ENCODE results near the gene CALML4. TPM values are rescaled to one million over a fixed set of nuclear protein-coding genes. Genes with fewer than 3 reads are reported as not detected.
A peak's percentile ranks its signal among the peaks of the same experiment; 100 is the strongest.

CALML4 gene
- total and polyA plus RNA-seq, 2 experiments from 2014 or later = 0.54 to 2.4 TPM

DNA sequence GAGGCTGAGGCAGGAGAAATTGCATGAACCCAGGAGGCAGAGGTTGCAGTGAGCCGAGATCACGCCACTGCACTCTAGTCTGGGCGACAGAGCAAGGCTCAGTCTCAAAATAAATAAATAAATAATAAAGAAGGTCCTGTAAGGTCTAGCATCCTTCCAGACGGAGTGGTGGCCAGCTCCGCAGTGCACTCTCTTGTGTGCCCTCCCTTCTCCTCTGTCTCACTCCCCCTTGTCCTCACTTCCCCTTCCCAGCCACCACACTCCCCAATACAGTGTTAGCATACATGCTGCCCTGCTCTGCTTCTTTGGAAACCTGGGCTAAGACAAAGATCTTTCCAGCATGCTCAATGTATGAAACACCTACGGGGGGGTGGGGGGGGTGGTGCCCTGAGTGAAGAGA lies 27.8 kb upstream of the CALML4 start:
- no peak overlapping the region for H3K9ac ChIP-seq

GRCh38 chr15:68232449-68232848 lies 27.3 kb upstream of the CALML4 start:
- no peaks in the 10 kb centered on the region for H4K20me1 ChIP-seq (ENCODE audit: insufficient read depth)
- H3K27me3 ChIP-seq (replicated peaks; ENCODE audit: insufficient read depth) = no peaks in the 10 kb centered on the region
- no peak overlapping the region for H2AFZ ChIP-seq
- 85 to 86% methylated on average over 6 of the region's 6 CpGs for WGBS, 2 experiments (ENCODE audit: low coverage in 1 of 2, low lambda C conversion rate in 2 of 2, missing lambda C conversion rate in 2 of 2)
- H3K4me3 ChIP-seq = no peak overlapping the region
- H3K9me3 ChIP-seq (ENCODE audit: low read depth) = no peaks in the 10 kb centered on the region
- no peak overlapping the region for H3K9ac ChIP-seq
- TF ChIP-seq EZH2phosphoT487 (IDR thresholded peaks at IDR 0.05; ENCODE audit: insufficient read depth, low read depth) (no peak), EZH2 (IDR thresholded peaks at IDR 0.05; ENCODE audit: insufficient read depth, poor library complexity, severe bottlenecking) (no peak)
- H3K4me2 ChIP-seq (ENCODE audit: unreplicated experiment) = no peak overlapping the region
- H3K27ac ChIP-seq = no peak overlapping the region
- H3K79me2 ChIP-seq (ENCODE audit: insufficient read depth) = peaks cover 17% of the 10 kb centered on the region
- H3K9me2 ChIP-seq (ENCODE audit: insufficient read depth) = no peaks in the 10 kb centered on the region
- DNase-seq = no peak
- peaks cover 6% of the 10 kb centered on the region; the same call in 1 of the 2 replicates for H3K4me1 ChIP-seq (ENCODE audit: insufficient read depth)
- in situ Hi-C loops (cut with MboI) = no loop called here
- no peaks in the 10 kb centered on the region for H3F3A ChIP-seq (ENCODE audit: insufficient read depth)
- H3K36me3 ChIP-seq (ENCODE audit: low read depth) = no peaks in the 10 kb centered on the region

More for the DNA sequence above, 27.8 kb upstream of the CALML4 start:
- Histone ChIP-seq H4K20me1 (ENCODE audit: insufficient read depth) (no peaks in the 10 kb centered on the region), H3K9me2 (ENCODE audit: insufficient read depth) (no peaks in the 10 kb centered on the region), H3K4me1 (ENCODE audit: insufficient read depth) (peaks cover 6% of the 10 kb centered on the region; the same call in 1 of the 2 replicates), H3K27ac (no peak overlapping the region), H3K27me3 (replicated peaks; ENCODE audit: insufficient read depth) (no peaks in the 10 kb centered on the region), H3K9me3 (ENCODE audit: low read depth) (no peaks in the 10 kb centered on the region), H3F3A (ENCODE audit: insufficient read depth) (no peaks in the 10 kb centered on the region), H3K4me2 (ENCODE audit: unreplicated experiment) (no peak overlapping the region), H2AFZ (no peak overlapping the region), H3K36me3 (ENCODE audit: low read depth) (no peaks in the 10 kb centered on the region), H3K4me3 (no peak overlapping the region), H3K79me2 (ENCODE audit: insufficient read depth) (peaks cover 12% of the 10 kb centered on the region)
- in situ Hi-C loops (cut with MboI) = no loop called here
- TF ChIP-seq EZH2 (IDR thresholded peaks at IDR 0.05; ENCODE audit: insufficient read depth, poor library complexity, severe bottlenecking) = no peak
- TF ChIP-seq EZH2phosphoT487 (IDR thresholded peaks at IDR 0.05; ENCODE audit: insufficient read depth, low read depth) = no peak
- DNase-seq = no peak
- 91 to 96% methylated on average over 6 of the region's 6 CpGs for WGBS, 2 experiments (ENCODE audit: low coverage in 1 of 2, low lambda C conversion rate in 2 of 2, missing lambda C conversion rate in 2 of 2)

DNA sequence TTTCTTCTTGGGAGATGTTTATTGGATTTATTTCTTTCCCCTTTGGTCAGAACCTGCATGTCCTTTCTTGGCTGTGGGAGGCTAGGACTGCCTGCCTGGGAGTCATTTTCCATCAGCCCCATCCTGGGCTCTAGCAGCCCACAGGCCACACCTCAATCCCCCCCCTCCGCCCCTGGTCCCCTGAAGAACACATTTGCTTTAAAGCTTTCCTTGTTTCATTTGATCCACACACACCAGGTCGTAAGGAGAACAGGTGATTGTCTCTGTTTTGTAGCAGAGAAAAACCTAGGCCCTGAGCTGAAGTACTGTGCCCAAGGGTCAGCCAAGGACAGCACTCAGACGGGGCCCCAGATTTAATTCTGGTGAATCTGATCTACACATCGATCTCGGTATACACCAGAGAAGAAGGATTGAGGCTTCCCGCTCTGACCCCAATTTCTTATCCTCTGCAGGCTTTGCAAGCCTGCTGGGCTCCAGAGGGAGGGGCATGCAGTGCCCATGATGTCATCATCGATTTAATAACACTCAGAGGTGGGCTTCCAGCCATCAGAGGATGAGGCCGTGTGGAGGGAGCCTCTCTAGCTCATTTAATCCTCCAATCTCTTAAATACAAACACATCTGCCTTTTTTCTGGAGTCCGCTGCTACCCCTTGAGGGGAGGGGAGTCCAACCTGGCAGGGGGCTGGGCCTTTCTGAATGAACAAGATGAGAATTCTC lies 26.1 kb upstream of the CALML4 start:
- Histone ChIP-seq H3K4me3 (no peak overlapping the region), H3K4me2 (ENCODE audit: unreplicated experiment) (no peak overlapping the region), H3K9me3 (ENCODE audit: low read depth) (no peaks in the 10 kb centered on the region), H4K20me1 (ENCODE audit: insufficient read depth) (no peaks in the 10 kb centered on the region), H3K27me3 (replicated peaks; ENCODE audit: insufficient read depth) (no peaks in the 10 kb centered on the region), H3K9ac (no peak overlapping the region), H3F3A (ENCODE audit: insufficient read depth) (no peaks in the 10 kb centered on the region), H2AFZ (no peak overlapping the region), H3K27ac (no peak overlapping the region), H3K36me3 (ENCODE audit: low read depth) (no peaks in the 10 kb centered on the region), H3K9me2 (ENCODE audit: insufficient read depth) (no peaks in the 10 kb centered on the region), H3K79me2 (ENCODE audit: insufficient read depth) (peaks cover 29% of the 10 kb centered on the region), H3K4me1 (ENCODE audit: insufficient read depth) (peaks cover 6% of the 10 kb centered on the region; the same call in 1 of the 2 replicates)
- DNase-seq = no peak
- TF ChIP-seq EZH2 (IDR thresholded peaks at IDR 0.05; ENCODE audit: insufficient read depth, poor library complexity, severe bottlenecking) = no peak
- 67 to 73% methylated on average over 9 of the region's 9 CpGs for WGBS, 2 experiments (ENCODE audit: low coverage in 1 of 2, low lambda C conversion rate in 2 of 2, missing lambda C conversion rate in 2 of 2)
- in situ Hi-C loops (cut with MboI) = no loop called here

DNA sequence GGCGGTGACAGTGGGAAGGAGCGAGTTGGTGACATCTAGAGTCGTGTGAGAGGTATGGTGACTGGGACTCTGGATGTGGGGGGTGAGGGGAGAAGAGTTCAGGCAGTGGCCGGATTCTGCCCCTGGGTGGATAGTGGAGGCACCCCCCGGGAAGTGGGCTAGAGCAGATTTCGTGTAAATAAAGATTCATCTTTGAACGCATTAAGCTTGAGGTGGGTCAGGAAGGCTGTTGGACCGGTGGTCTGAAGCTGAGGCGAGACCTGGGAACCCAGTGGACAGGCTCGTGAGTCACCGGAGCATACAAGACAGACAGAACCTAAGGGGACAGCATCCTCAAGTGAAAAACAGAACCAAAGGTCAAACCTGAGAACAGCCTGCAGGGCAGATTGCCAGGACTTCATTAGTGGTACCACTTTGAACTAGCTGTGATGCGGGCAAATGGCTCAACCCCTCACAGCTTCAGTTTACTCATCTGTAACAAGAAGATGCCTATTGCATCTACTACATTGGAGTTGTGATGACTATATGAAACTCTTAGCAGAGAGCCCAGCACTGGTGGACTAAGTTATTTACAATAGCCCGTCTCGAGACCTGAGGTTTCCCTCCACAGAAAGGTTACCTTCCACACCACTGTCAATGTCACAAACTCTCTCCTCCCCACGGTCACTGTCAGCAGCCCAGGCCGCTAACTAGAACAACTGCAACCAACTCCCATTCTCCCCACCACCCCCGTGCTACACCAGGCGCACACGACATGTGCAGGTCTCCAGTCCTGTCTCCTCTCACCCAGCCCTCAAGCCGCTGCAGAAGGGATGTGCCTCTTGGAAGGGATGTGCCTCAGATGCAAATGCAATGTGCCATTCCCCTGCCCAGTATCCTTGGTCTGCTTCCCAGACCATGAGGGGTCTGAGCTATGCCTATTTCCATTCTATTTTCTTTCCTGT lies 25.3 kb upstream of the CALML4 start:
- H3K9me2 ChIP-seq (ENCODE audit: insufficient read depth) = no peaks in the 10 kb centered on the region
- H3K27ac ChIP-seq = peak overlapping the region; percentile 45
- peak; percentile 67 for DNase-seq
- in situ Hi-C loops (cut with MboI) = no loop called here
- H3F3A ChIP-seq (ENCODE audit: insufficient read depth) = no peaks in the 10 kb centered on the region
- H2AFZ ChIP-seq = peak overlapping the region; percentile 87
- no peaks in the 10 kb centered on the region for H3K9me3 ChIP-seq (ENCODE audit: low read depth)
- H3K4me2 ChIP-seq (ENCODE audit: unreplicated experiment) = peak overlapping the region; percentile 91
- H4K20me1 ChIP-seq (ENCODE audit: insufficient read depth) = no peaks in the 10 kb centered on the region
- peaks cover 6% of the 10 kb centered on the region; the same call in 1 of the 2 replicates for H3K4me1 ChIP-seq (ENCODE audit: insufficient read depth)
- no peaks in the 10 kb centered on the region for H3K27me3 ChIP-seq (replicated peaks; ENCODE audit: insufficient read depth)
- H3K79me2 ChIP-seq (ENCODE audit: insufficient read depth) = peaks cover 37% of the 10 kb centered on the region
- H3K36me3 ChIP-seq (ENCODE audit: low read depth) = no peaks in the 10 kb centered on the region
- peak overlapping the region; percentile 87 for H3K9ac ChIP-seq
- no peak for TF ChIP-seq EZH2phosphoT487 (IDR thresholded peaks at IDR 0.05; ENCODE audit: insufficient read depth, low read depth)
- no peak for TF ChIP-seq EZH2 (IDR thresholded peaks at IDR 0.05; ENCODE audit: insufficient read depth, poor library complexity, severe bottlenecking)
- 51 to 52% methylated on average over 20 of the region's 20 CpGs for WGBS, 2 experiments (ENCODE audit: low coverage in 1 of 2, low lambda C conversion rate in 2 of 2, missing lambda C conversion rate in 2 of 2)
- peak overlapping the region; percentile 80 for H3K4me3 ChIP-seq

Measured in GM23248 (cell line).